ENCODE results near the gene OR6F1. TPM values are rescaled to one million over a fixed set of nuclear protein-coding genes. Genes with fewer than 3 reads are reported as not detected.

Gene OR6F1
- not detected in 2 replicates for total RNA-seq (2014; rRNA removed; shearing (Covaris generic))

GRCh38 chr1:247716546-247716945 is at the start of gene OR6F1:
Gene OR6F1 (minus strand): TSS chr1:247716646. CDS start chr1:247712755, 3,891 bp downstream.

DNA sequence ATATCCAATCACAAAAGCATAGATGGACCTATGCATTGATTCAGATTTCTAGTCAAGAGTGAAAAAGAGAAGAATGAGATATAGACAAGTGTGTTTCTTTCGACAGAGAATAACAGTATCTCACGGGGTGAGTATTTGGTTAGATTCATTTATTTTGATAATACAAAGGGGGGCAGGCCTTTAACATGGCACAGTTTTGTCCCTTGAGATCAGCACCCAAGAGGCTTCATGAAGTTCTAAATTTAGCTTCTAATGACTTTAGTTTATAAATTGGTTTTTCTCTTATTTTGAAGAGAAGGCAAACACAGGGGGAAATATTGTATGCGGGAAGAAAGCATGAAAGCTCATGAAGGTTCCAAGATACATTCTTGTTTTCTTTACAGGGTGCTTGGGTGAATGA is 44.0 kb upstream of the OR6F1 start, which contains the start of gene OR1C1:
Gene OR1C1, minus strand, starts transcription at position 101 of the 400 bp plus-strand sequence. CDS start 2,150 bp downstream, outside the sequence.

DNA sequence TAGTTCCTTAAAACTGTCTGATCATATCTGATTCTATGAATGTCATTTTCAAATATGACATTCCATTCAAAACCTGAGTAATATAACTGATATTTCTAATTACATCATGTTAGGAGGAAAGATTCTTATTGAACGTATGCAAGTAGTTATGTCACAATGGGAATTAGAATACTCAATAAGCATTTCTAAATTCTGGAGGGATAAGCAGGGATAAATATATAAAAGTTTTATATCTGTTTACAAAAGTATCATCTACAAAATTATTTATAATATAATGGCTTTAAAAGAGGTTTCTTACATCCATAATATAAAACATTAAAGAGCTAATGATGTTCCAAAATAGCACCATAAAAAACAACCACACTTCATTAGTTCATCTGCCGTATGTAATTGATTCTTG is 31.6 kb upstream of the OR6F1 start, which contains the start of gene OR14A2:
Gene OR14A2, minus strand, starts transcription at position 101 of the 400 bp plus-strand sequence.

GRCh38 chr1:247738315-247738714 is 21.9 kb upstream of the OR6F1 start, which contains the start of gene OR14K1:
Gene OR14K1 (plus strand): TSS chr1:247738615. CDS start chr1:247738615, 0 bp downstream.

GRCh38 chr1:247679639-247680038 is 36.8 kb downstream of the OR6F1 start, which contains the start of gene OR13G1:
Gene OR13G1 (minus strand): TSS chr1:247679739. CDS start chr1:247673041, 6,698 bp downstream.

Other genes starting within 250 kb of the OR6F1 start
- not detected in 2 replicates for gene OR2C3, start 180.2 kb downstream of the OR6F1 start, total RNA-seq (2014; rRNA removed; shearing (Covaris generic))
- gene GCSAML, start 167.5 kb downstream of the OR6F1 start, total RNA-seq (2014; rRNA removed; shearing (Covaris generic)) = not detected in 2 replicates
- gene OR2G2, start 128.3 kb downstream of the OR6F1 start, total RNA-seq (2014; rRNA removed; shearing (Covaris generic)) = not detected in 2 replicates
- gene OR2G3, start 111.1 kb downstream of the OR6F1 start, total RNA-seq (2014; rRNA removed; shearing (Covaris generic)) = not detected in 2 replicates
- gene OR13G1, start 36.9 kb downstream of the OR6F1 start, total RNA-seq (2014; rRNA removed; shearing (Covaris generic)) = not detected in 2 replicates
- gene OR14K1, start 22.0 kb upstream of the OR6F1 start, total RNA-seq (2014; rRNA removed; shearing (Covaris generic)) = not detected in 2 replicates
- gene OR14A2, start 31.5 kb upstream of the OR6F1 start, total RNA-seq (2014; rRNA removed; shearing (Covaris generic)) = not detected in 2 replicates
- gene OR1C1, start 43.9 kb upstream of the OR6F1 start, total RNA-seq (2014; rRNA removed; shearing (Covaris generic)) = not detected in 2 replicates
- not detected in 2 replicates for gene OR14A16, start 107.5 kb upstream of the OR6F1 start, total RNA-seq (2014; rRNA removed; shearing (Covaris generic))
- gene OR11L1, start 125.2 kb upstream of the OR6F1 start, total RNA-seq (2014; rRNA removed; shearing (Covaris generic)) = not detected in 2 replicates
- gene TRIM58, start 140.5 kb upstream of the OR6F1 start, total RNA-seq (2014; rRNA removed; shearing (Covaris generic)) = 12.9 and 13.2 TPM in 2 replicates
- 0.45 and 2.8 TPM in 2 replicates for gene OR2W3, start 178.9 kb upstream of the OR6F1 start, total RNA-seq (2014; rRNA removed; shearing (Covaris generic))
- gene OR2T8, start 203.6 kb upstream of the OR6F1 start, total RNA-seq (2014; rRNA removed; shearing (Covaris generic)) = 0.32 TPM in 1 of 2 replicates, not detected in the other
- gene OR2AJ1, start 208.2 kb upstream of the OR6F1 start, total RNA-seq (2014; rRNA removed; shearing (Covaris generic)) = not detected in 2 replicates
- not detected in 2 replicates for gene OR2L8, start 232.2 kb upstream of the OR6F1 start, total RNA-seq (2014; rRNA removed; shearing (Covaris generic))
- gene OR2AK2, start 248.6 kb upstream of the OR6F1 start, total RNA-seq (2014; rRNA removed; shearing (Covaris generic)) = not detected in 2 replicates